ENCODE measurements around the gene TIMP3. TPM values are rescaled to one million over a fixed set of nuclear protein-coding genes. Genes with fewer than 3 reads are reported as not detected.
"Not testable (repeated sequence)": the region's sequence is repeated elsewhere in the genome, so short reads cannot be mapped to it uniquely, and the experiment has no call there.

The TIMP3 gene
- 100 to 1,000 TPM; 434 to 484 TPM for total RNA-seq
- long read RNA-seq, full-length matches to known transcripts: 32 of 156 reads
- long read RNA-seq, partial matches to known transcripts: 26 of 156 reads
- long read RNA-seq, other reads (novel, unspliced or antisense): 98 of 156 reads

DNA sequence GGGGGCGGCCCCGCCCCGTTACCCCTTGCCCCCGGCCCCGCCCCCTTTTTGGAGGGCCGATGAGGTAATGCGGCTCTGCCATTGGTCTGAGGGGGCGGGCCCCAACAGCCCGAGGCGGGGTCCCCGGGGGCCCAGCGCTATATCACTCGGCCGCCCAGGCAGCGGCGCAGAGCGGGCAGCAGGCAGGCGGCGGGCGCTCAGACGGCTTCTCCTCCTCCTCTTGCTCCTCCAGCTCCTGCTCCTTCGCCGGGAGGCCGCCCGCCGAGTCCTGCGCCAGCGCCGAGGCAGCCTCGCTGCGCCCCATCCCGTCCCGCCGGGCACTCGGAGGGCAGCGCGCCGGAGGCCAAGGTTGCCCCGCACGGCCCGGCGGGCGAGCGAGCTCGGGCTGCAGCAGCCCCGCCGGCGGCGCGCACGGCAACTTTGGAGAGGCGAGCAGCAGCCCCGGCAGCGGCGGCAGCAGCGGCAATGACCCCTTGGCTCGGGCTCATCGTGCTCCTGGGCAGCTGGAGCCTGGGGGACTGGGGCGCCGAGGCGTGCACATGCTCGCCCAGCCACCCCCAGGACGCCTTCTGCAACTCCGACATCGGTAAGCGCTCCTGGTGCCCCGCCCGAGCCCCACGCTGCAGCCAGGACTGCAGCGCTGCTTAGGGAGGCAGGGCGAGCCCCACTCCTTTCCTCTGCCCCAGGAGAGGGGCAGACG is at the start of gene TIMP3:
Gene TIMP3, plus strand, starts transcription at position 169 of the 700 bp plus-strand sequence. Its CDS starts 297 bp downstream, at position 466.
- peak; percentile 85 to 90 for ATAC-seq
- intact Hi-C loops (cut with DNase I): loop anchor here in 1 of 2 donors (5.0 kb wide), 2 partner anchors 36 to 186 kb away; no protein-coding TSS in a partner anchor

DNA sequence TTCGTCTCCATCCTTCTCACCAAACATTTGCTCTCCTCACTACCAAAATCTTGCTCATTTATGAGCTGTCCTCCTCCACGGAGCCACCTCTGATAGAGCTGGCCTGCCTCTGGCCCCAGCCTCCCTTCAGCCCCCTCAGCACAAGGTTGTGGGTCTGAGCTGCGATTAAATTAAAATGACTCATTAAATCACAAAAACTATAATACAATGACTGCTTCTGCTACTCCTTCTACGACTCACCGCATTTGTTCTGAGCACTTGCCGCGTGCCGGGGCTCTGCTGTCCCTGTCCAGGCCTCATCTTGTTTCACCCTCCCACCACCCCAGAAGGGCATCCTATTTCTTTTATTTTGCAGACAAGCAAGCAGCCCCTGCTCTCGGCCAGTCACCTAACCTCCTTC is 49.2 kb upstream of the TIMP3 start:
- DNase-seq (no peak), ATAC-seq (no peak)
- intact Hi-C loops (cut with DNase I): no loop called here

More for the DNA sequence above, at the start of gene TIMP3:
- peak; percentile 92 for DNase-seq

DNA sequence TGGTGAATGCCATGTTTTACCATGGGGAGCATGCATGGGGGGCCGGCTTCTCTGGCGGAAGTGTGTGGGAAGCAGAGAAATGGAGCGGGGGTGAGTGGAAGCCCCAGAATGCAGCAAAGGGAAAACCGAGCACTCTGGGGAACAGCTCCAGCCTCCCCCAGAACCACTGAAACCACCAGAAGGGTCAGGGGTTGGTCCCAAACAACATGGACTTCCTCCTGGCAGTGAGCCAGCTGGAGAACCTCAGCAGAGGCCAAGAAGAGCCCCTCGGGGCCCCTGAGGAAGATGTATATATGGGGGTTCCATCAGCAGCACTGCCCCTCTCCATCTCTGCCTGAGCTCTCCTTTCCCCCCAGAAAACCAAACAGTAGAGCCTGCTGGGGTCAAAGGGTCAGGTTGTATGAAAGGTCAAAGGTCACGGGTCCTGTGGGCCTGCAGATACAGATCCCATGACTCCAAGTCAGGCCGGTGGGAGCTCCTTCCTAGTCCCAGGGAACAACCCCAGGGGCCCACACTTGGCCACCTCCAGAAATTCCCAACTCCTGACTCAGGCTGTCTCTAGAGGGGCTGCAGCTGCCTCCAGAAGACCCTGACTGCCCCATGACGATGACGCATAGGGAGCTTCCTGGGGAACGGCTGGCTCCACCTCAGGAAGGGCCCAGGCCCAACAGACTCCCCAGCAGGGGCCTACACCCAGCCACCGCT is 48.5 kb upstream of the TIMP3 start:
- peak; percentile 70 for ATAC-seq
- DNase-seq: peak; percentile 54
- intact Hi-C loops (cut with DNase I): no loop called here

DNA sequence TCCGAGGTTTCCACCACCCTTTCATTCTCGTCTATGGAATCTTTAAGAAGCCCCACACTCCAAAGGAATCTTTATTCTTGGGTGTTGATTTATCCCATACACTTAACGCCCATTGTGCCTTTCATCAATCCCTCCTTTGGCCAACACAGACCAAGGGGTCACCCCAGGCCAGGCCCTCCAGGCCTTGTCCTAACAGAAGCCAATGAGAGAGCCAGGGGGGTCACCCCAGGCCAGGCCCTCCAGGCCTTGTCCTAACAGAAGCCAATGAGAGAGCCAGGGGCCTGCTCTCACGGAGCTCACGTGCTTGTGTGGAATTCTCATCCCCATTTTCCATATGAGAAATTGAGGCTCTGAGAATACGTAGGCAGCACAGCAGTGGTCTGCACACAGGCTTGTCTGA is 47.9 kb upstream of the TIMP3 start:
- no peak for DNase-seq
- intact Hi-C loops (cut with DNase I): no loop called here
- peak; percentile 5 to 53 for ATAC-seq

DNA sequence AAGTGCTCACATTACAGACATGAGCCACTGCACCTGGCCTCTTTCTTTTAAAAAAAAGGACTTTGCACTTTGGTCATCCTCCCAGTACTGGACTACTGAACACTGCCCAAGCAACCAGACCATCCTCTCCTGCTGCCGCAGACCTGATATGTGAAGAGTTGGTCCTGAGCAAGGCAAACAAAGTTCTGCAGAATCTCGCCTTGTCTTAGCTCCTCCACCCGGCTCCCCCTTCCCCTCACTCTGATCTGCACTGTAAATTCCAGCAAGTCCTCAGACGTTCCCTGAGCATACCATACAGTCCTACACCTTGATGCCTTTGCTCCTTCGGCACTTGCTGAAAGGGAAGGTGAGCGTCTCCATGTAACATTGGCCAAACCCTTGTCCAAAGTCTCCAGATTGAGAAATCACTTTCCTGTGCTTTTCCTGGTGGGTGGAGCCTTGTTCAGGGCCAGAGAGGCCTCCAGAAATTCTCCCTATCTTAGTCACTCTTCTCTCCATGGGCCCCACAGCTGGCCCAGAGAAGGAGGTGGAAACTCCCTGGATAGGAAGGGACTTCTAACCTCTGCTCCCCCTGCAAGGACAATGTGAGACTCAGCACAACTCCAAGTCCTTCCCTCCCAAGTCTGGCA is 47.0 kb upstream of the TIMP3 start:
- ATAC-seq (peak; percentile 78 to 84), DNase-seq (peak; percentile 49)
- intact Hi-C loops (cut with DNase I): no loop called here

DNA sequence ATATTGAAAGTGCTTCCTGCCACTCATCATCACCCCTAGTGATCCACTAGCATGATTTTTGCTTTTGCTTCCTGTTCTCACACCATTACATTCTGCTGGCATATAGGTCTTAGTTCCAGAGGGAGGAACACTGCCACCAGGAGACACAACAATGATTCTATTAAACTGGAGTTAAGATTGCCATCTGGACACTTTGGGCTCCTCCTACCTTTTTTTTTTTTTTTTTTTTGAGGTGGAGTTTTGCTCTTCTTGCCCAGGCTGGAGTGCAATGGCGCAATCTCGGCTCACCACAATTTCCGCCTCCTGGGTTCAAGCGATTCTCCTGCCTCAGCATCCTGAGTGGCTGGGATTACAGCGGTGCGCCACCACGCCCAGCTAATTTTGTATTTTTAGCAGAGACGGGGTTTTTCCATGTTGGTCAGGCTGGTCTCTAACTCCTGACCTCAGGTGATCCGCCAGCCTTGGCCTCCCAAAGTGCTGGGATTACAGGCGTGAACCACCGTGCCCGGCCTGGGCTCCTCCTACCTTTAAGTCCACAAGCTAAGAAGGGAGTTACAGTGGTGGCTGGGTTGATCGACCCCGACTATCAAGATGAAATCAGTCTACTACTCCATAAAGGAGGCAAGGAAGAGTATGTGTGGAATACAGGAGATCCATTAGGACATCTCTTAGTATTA is 44.3 kb upstream of the TIMP3 start:
- intact Hi-C loops (cut with DNase I); ATAC-seq; DNase-seq: not testable (repeated sequence)

DNA sequence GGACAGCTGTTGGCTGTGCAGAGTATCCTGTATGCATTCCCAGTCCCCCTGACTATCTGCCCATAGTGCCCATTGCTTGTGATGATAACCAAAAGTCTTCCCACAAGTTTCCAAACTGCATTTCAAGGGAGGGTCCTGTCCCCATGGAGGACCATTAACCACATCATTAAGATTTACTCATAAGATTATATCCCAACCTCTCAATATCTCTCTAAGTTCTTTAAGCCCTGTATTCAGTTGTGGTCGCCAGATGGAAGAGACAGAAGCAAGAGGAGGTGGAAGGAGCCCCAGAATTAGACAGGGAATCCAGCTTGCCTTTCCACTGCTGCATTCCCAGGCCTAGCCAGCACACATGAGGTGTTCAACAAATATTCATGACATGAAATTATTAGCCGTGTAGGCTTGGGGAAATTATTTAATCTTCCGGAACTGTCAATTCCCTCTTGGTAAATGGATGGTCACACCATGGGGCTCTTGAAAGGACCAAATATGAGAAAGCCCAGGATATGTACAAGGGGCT is 42.6 kb upstream of the TIMP3 start:
- ATAC-seq: no peak
- DNase-seq: no peak
- intact Hi-C loops (cut with DNase I): no loop called here

DNA sequence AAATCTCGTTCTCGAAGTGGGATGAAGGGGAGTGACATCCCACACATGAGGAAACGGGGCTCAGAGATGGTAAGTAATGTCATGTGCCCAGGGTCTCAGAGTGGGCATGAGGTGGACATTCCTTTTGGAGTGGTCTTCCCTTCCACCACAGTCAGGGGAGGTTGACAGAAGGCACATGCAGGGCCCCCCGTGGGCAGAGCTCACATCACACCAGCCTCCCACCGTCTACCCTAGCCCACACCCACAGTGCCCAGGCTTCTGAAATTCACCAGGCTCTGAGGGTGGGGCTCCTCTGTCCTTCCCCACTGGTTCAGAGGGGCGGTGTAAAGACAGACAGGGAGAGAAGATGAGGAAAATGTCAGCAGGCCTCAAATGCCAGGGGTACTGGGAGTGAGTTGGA is 41.1 kb upstream of the TIMP3 start:
- ATAC-seq (no peak), DNase-seq (no peak)
- intact Hi-C loops (cut with DNase I): no loop called here

DNA sequence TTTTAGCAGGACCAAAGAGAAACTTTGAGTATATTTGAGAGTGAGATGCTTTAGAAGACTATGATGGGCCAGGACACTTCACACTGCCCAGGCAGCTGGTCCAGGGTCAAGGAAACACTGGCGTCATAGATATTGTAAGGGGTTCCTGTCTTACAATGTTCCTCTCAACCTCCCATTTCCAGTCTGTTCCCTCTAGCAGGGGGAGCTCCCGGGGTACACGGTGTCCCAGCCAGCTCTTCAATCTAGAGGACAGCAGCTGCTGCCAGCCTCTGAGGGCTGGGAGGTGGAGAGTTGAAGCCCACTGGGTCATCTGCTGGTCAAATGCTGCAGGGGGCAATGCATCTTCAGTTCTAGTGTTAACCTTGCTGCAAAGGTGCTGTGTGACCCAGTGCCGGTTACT is 40.7 kb upstream of the TIMP3 start:
- DNase-seq: peak; percentile 42
- intact Hi-C loops (cut with DNase I): no loop called here
- peak; percentile 28 to 58 for ATAC-seq

DNA sequence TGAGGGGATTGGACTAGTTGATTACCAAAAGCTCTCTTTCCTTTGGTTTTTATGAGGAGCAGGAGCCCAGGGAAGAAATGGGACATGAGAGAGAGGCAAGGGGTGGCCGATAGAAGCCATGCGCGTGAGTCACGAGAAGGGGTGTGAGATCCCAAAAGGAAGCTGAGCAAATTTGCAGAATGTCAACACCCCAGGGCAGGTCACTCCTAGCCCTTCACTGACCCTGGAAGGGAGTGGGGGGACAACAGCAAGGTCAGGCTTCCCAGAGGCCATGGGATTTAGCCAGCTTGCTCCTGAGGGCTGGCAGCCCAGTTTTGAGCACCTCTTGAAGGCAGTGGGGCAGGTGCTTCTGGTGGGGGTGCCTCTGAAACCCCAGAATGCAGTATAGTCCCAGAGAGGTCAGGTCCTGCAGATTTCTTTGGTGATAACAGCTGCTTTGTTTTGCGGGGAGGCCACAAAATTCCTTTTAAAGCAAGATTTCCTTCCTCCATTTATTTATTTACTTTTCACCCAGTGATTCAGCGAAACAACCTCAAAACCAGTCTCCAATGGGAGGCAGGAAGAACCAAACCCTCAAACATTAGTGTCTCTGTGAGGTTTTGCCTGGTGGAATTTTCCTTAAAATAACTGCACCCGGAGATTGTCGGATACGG is 40.1 kb upstream of the TIMP3 start:
- intact Hi-C loops (cut with DNase I): no loop called here
- DNase-seq: peak; percentile 35
- peak in 1 of 2 donors; percentile 37 for ATAC-seq

DNA sequence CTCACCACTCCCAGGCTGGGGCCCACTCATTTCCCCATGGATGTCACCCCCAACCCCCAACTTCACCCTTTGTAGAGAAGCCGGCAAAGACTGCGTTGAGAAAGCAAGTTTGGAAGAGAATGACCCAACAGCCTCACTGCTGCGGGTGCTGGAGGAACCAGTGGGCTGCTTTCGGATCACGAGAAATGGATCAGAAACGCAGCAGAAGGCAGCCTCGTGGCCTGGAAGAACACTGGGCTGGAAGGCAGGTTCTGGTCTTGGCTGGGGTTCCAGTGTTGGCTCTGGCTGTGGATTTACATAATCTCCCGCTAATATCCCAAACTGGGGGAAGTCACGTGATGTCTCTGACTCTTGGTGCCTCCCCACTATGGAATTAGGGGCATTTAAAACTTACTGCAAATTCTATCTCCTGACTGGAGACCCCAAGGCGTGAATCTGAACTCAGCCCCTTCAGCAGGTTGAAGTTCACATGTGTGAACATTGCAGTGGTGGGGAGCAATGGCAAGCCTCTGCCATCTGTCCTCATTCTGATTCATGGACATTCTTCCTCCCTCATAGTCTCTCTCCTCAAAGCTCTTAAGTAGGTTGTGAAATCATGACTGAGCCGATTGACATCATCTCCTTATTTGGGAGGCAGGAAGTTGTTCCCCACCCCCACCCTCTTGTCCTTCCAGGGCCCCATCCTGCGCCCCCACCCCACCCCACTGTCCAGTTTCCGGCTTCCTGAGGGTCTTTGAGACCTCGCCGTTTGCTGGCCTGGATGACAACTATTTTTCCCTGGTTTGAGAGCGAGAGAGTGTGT is 37.0 kb upstream of the TIMP3 start:
- ATAC-seq (peak; percentile 77 to 84), DNase-seq (peak; percentile 65)
- intact Hi-C loops (cut with DNase I): no loop called here

DNA sequence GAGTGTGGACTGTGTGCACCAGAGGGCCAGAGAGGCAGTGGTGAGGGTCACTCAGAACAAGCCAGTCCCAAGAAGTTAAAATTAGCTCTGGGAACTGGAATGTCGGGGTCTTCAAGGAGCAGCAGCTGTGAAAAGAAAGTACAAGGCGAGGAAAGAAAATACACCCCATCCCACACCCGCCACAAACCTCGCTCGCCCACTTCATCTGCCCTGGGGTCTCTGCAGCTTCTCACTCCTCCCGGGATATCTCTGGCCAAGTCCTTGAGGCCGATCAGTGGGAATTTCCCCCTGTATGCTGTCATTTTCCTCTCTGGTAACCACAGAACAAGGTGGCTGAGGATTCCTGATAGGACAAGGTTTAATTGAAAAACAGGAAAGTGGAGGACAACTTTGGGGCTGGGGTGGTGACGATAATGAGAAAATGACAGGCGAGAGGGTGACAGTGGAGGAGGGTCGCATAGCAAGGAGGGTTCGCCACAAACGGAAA is 36.3 kb upstream of the TIMP3 start:
- no peak for ATAC-seq
- DNase-seq: no peak
- intact Hi-C loops (cut with DNase I): no loop called here

DNA sequence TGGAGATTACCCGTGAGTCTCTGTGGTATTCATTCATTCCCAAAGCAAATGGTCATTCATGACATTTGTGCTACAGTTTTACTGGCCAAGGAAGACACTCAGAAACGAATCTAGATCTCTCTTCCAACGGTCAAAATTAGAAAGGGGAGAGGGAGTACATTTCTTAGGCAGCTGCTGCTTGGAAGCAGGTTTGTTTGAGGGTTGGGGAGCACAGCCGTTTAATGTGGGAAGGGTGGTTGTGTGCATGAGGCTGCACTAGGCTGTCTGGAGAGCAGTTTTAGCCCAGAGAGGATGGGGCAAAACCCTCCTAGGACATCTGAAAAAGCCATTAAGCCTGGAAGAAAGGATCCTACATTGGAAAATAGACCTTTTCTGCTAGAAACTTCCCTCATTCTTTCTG is 29.7 kb upstream of the TIMP3 start:
- no peak for ATAC-seq
- intact Hi-C loops (cut with DNase I): loop anchor here in 1 of 2 donors (10.0 kb wide), 1 partner anchor 47 kb away; no protein-coding TSS in a partner anchor
- no peak for DNase-seq

DNA sequence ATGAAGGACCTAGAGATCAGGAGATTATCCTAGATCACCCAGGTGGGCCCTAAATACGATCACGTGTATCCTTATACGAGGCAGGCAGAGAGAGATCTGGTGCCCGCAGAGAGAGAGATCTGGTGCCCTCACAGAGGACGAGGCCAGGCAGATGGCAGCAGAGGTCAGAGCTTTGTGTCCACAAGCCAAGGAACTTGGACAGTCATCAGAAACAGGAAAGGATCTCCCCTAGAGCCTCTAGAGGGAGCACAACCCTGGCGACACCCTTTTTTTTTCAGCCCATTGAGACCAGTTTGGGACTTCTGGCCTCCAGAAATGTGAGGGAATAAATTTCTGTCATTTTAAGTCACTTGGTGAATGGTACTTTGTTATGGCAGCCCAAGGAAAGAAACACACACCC is 25.5 kb upstream of the TIMP3 start:
- DNase-seq: no peak
- ATAC-seq: no peak
- intact Hi-C loops (cut with DNase I): loop anchor here in 1 of 2 donors (10.0 kb wide), 1 partner anchor 51 kb away; no protein-coding TSS in a partner anchor

DNA sequence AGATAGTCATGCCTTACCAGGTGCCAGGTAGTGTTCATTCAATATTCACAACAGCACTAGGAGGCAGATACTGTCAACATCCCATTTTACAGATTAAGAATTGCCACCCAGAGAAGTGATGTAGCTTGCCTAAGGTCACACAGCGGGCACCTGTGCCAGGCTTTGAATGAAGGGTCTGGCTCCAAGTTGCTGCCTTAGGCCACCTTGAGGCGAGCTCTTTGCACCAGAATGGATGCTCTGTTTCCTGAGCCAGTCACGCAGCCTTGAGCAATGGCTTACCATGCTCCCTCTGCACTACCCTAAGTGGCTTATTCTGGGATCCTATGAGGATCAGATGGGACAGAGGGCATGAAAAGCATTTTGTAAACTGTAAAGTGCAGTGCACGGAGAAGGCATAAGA is 25.1 kb upstream of the TIMP3 start:
- intact Hi-C loops (cut with DNase I): loop anchor here in 1 of 2 donors (10.0 kb wide), 1 partner anchor 52 kb away; no protein-coding TSS in a partner anchor
- DNase-seq (no peak), ATAC-seq (no peak)

DNA sequence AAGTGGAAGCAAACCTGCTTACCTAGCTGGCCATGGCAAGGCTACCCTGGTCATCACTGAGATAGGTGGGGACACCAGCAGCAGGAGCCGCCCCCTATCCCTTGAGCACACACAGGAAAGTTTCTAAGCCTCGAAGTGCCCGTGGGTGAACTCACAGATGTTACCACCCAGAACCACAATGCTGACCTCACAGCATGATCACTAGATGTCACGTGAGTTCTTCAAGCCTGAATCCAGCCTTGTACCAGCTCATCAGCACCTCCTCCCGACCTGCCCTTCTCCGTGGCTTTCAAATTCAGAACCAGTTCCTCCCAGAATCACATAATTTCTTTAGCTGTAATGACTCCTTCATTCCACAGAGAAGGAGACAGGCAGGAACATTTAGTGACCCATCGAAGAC is 24.7 kb upstream of the TIMP3 start:
- DNase-seq (no peak), ATAC-seq (no peak)
- intact Hi-C loops (cut with DNase I): loop anchor here in 1 of 2 donors (10.0 kb wide), 1 partner anchor 52 kb away; no protein-coding TSS in a partner anchor

DNA sequence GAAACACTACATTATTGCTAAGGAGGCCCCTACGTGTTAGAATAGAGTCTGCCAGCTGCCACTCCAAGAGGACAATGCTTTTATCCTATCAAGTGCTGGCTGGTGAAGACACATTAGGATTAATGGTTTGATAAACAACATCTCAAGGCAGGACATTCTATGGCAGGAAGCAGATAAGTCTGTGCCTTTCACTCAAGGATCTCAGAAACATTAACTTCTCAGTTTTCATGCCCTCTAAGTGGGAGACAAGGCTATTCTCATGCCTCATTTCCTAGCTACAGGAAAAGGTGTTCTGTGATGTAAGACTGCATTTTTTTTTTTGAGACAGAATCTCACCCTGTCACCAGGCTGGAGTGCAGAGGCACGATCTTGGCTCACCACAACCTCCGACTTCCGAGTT is 23.5 kb upstream of the TIMP3 start:
- intact Hi-C loops (cut with DNase I): loop anchor here in 1 of 2 donors (10.0 kb wide), 1 partner anchor 53 kb away; no protein-coding TSS in a partner anchor
- DNase-seq: no peak
- no peak for ATAC-seq
